ENCODE results near the gene PTPRK. TPM values are rescaled to one million over a fixed set of nuclear protein-coding genes. Genes with fewer than 3 reads are reported as not detected.
A peak's percentile ranks its signal among the peaks of the same experiment; 100 is the strongest.

PTPRK gene
- total RNA-seq, 4 donors from 2014 or later, result 88.0 to 187 (median 136) TPM

DNA sequence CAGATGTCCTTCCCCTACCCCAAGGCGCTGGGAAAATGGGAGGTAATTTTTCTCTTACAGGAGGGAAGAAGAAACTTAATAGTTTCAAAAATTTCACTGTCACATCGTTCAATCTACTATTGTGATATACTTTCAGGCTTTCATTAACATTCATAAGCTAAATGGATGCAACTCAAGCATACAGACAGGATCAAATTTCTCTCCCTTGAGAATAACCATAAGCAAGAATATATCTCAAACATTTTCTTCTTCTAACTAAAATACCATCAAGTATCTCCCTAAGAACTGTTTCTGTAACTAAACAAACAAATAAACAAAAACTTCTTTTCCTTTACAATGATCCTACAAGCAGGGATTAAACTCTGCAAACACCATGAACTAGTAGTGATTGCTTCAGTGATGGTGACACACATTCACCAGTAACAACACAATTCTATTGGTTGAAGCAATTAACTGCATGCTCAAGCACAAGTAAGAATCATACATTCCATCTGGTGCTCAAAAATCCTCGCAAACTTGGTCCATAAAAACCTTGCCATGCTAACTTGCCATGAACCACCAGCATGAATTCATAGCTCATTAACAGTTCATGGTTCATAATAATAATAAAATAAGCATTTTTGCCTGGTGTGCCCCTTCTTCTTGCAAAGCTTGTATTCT, 183.8 kb downstream of the PTPRK start:
- 52 to 54% methylated on average over 3 of the region's 3 CpGs for WGBS, 2 donors (ENCODE audit: low coverage in 1 of 2)
- Histone ChIP-seq H3K9me3 (no peaks in the 10 kb centered on the region), H3K27ac (no peak overlapping the region), H3K4me3 (no peak overlapping the region), H3K4me1 (peaks cover 0 to 49% (median 16%) of the 10 kb centered on the region in 4 donors), H3K27me3 (no peaks in the 10 kb centered on the region), H3K36me3 (no peaks in the 10 kb centered on the region)
- no peak for DNase-seq
- intact Hi-C loops (cut with DNase I; ENCODE audit: low total_unique reads) (no loop called here), in situ Hi-C loops (cut with MboI; ENCODE audit: low pct_ligation_motif_present in 1 of 4, low pct_unique_long_range_greater_than_20kb in 1 of 4, low sequenced_read_pairs in 3 of 4) (loop anchor here in 3 of 4 donors (25.0 kb wide), 2 partner anchors 176 to 599 kb away; partner anchors contain the start of gene PTPRK (in 1 of the 3))
- TF ChIP-seq POLR2A (IDR thresholded peaks at IDR 0.05) (no peak), EP300 (IDR thresholded peaks at IDR 0.05; ENCODE audit: low read depth) (no peak), POLR2AphosphoS5 (IDR thresholded peaks at IDR 0.05) (no peak)
- TF ChIP-seq, protein P1, sequence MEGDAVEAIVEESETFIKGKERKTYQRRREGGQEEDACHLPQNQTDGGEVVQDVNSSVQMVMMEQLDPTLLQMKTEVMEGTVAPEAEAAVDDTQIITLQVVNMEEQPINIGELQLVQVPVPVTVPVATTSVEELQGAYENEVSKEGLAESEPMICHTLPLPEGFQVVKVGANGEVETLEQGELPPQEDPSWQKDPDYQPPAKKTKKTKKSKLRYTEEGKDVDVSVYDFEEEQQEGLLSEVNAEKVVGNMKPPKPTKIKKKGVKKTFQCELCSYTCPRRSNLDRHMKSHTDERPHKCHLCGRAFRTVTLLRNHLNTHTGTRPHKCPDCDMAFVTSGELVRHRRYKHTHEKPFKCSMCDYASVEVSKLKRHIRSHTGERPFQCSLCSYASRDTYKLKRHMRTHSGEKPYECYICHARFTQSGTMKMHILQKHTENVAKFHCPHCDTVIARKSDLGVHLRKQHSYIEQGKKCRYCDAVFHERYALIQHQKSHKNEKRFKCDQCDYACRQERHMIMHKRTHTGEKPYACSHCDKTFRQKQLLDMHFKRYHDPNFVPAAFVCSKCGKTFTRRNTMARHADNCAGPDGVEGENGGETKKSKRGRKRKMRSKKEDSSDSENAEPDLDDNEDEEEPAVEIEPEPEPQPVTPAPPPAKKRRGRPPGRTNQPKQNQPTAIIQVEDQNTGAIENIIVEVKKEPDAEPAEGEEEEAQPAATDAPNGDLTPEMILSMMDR (IDR thresholded peaks at IDR 0.05), result no peak

DNA sequence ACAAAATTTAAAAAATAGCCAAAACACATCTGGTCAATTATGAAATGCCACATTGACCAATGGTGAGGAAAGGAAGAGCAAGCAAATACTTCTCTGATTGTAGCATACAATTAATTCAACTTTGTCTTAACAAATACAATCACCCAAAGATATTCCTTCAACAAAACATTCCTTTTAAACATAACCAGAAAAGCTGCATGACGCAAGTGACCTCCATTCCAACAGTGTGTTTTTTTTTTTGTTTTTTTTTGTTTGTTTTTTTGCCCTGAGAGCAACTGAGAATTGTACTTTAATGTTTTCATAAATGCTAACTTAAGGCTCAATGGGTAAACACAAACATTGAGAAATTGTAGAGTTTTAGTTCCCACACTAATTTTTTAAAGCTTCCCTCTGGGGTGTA, 184.4 kb downstream of the PTPRK start:
- DNase-seq, result no peak
- TF ChIP-seq, protein P1 (IDR thresholded peaks at IDR 0.05), result no peak
- TF ChIP-seq EP300 (IDR thresholded peaks at IDR 0.05; ENCODE audit: low read depth) (no peak), POLR2A (IDR thresholded peaks at IDR 0.05) (no peak), POLR2AphosphoS5 (IDR thresholded peaks at IDR 0.05) (no peak)
- H3K9me3 ChIP-seq, result no peaks in the 10 kb centered on the region
- no peaks in the 10 kb centered on the region for H3K27me3 ChIP-seq
- no peaks in the 10 kb centered on the region for H3K36me3 ChIP-seq
- in situ Hi-C loops (cut with MboI; ENCODE audit: low pct_ligation_motif_present in 1 of 4, low pct_unique_long_range_greater_than_20kb in 1 of 4, low sequenced_read_pairs in 3 of 4), result loop anchor here in 3 of 4 donors (25.0 kb wide), 2 partner anchors 176 to 599 kb away; partner anchors contain the start of gene PTPRK (in 1 of the 3)
- H3K27ac ChIP-seq, result no peak overlapping the region
- no peak overlapping the region for H3K4me3 ChIP-seq
- intact Hi-C loops (cut with DNase I; ENCODE audit: low total_unique reads), result no loop called here
- WGBS, 2 donors (ENCODE audit: low coverage in 1 of 2), result 74 to 92% methylated on average over 1 of the region's 1 CpG
- H3K4me1 ChIP-seq, result peaks cover 0 to 49% (median 16%) of the 10 kb centered on the region in 4 donors

- Histone ChIP-seq H3K4me1 (peaks cover 0 to 31% (median 4%) of the 10 kb centered on the region in 4 donors), H3K27ac (no peak overlapping the region), H3K36me3 (no peaks in the 10 kb centered on the region), H3K27me3 (no peaks in the 10 kb centered on the region), H3K9me3 (no peaks in the 10 kb centered on the region), H3K4me3 (no peak overlapping the region)
- TF ChIP-seq EP300 (IDR thresholded peaks at IDR 0.05; ENCODE audit: low read depth), result no peak
- TF ChIP-seq, protein P1 (IDR thresholded peaks at IDR 0.05), result no peak
- WGBS, 2 donors (ENCODE audit: low coverage in 1 of 2), result 78 to 85% methylated on average over 5 of the region's 5 CpGs
- intact Hi-C loops (cut with DNase I; ENCODE audit: low total_unique reads) (no loop called here), in situ Hi-C loops (cut with MboI; ENCODE audit: low pct_ligation_motif_present in 1 of 4, low pct_unique_long_range_greater_than_20kb in 1 of 4, low sequenced_read_pairs in 3 of 4) (loop anchor here in 3 of 4 donors (25.0 kb wide), 2 partner anchors 179 to 596 kb away; partner anchors contain the start of gene PTPRK (in 1 of the 3))
- no peak for DNase-seq
These were observed 186.7 kb downstream of the PTPRK start for GRCh38 chr6:128333581-128334223.

DNA sequence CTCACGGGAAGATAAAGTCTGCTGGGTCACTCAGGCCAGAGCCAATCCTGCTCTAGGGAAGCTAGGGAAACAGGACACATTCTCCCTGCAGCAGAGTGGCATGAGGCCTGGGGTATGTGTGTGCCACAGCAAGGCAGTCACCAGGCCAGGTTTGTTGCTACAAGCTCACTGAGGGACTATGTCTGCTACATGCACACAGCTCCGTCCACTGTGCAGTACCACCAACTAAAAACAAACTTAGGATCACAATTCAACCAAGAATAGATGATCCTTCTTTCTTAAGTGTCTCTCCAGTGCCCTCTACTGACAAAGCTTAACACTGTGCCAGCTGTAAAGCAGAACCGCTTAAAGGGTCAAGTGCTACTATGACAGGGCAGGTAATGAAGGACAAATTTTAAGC, 192.5 kb downstream of the PTPRK start:
- Histone ChIP-seq H3K27ac (no peak overlapping the region), H3K27me3 (no peaks in the 10 kb centered on the region), H3K4me3 (no peak overlapping the region), H3K36me3 (no peaks in the 10 kb centered on the region), H3K9me3 (no peaks in the 10 kb centered on the region), H3K4me1 (peaks cover 0 to under 1% (median 0%) of the 10 kb centered on the region in 4 donors)
- intact Hi-C loops (cut with DNase I; ENCODE audit: low total_unique reads), result no loop called here
- TF ChIP-seq POLR2AphosphoS5 (IDR thresholded peaks at IDR 0.05), result no peak
- TF ChIP-seq, protein P1 (IDR thresholded peaks at IDR 0.05), result peak; percentile 13 to 39 (median 32)
- TF ChIP-seq POLR2A (IDR thresholded peaks at IDR 0.05), result no peak
- WGBS, 2 donors (ENCODE audit: low coverage in 1 of 2), result 78 to 87% methylated on average over 1 to 3 of the region's 3 CpGs
- DNase-seq, result peak; percentile 12
- in situ Hi-C loops (cut with MboI; ENCODE audit: low pct_ligation_motif_present in 1 of 4, low pct_unique_long_range_greater_than_20kb in 1 of 4, low sequenced_read_pairs in 3 of 4), result loop anchor here (10.0 to 25.0 kb wide), 3 partner anchors 184 to 593 kb away; partner anchors contain the start of gene PTPRK (in 1 of the 4)

Measured in transverse colon (tissue), 4 donors.